Stimulated activated CD8-positive, alpha-beta memory T cell treated with anti-CD3 and anti-CD28 coated beads, Interleukin-15, amount 100 ng/mL, for 48 hours (primary cell): Measurements from ENCODE around the gene PVALB.

ENCODE experiments used
- DNase-seq, 2 donors: peaks; one replicate each; pipeline ENCODE4 v3.0.0-alpha.2; 2020; ENCODE audit warnings: low read depth in 2 of 2

Gene PVALB

GRCh38 chr22:36814801-36815200 lies 2.0 kb downstream of the PVALB start:
- no peak for DNase-seq

- no peak for DNase-seq
Observed at GRCh38 chr22:36811094-36811800, 5.6 kb downstream of the PVALB start.

GRCh38 chr22:36809351-36809750 lies 7.5 kb downstream of the PVALB start:
- no peak for DNase-seq

GRCh38 chr22:36808721-36809344 lies 8.0 kb downstream of the PVALB start:
- no peak for DNase-seq

GRCh38 chr22:36807627-36808026 lies 9.2 kb downstream of the PVALB start:
- DNase-seq: no peak

GRCh38 chr22:36806835-36807234 lies 10.0 kb downstream of the PVALB start:
- no peak for DNase-seq

- no peak for DNase-seq
Observed at GRCh38 chr22:36803358-36803757, 13.5 kb downstream of the PVALB start.

GRCh38 chr22:36798674-36799066 lies 18.2 kb downstream of the PVALB start:
- DNase-seq: no peak

- DNase-seq: no peak
Observed at GRCh38 chr22:36797911-36798673, 18.7 kb downstream of the PVALB start.

- no peak for DNase-seq
Observed at GRCh38 chr22:36797374-36797773, 19.5 kb downstream of the PVALB start.

- no peak for DNase-seq
Observed at GRCh38 chr22:36796552-36797175, 20.2 kb downstream of the PVALB start.

- DNase-seq: no peak
Observed at GRCh38 chr22:36795633-36796032, 21.2 kb downstream of the PVALB start.

- peak; percentile 23 to 38 for DNase-seq
Observed at GRCh38 chr22:36790648-36791047, 26.2 kb downstream of the PVALB start.

GRCh38 chr22:36787204-36787988 lies 29.4 kb downstream of the PVALB start:
- DNase-seq: no peak

GRCh38 chr22:36783743-36784142 lies 33.1 kb downstream of the PVALB start:
- DNase-seq: no peak

GRCh38 chr22:36781656-36782627 lies 34.9 kb downstream of the PVALB start:
- DNase-seq: peak; percentile 80 to 83

GRCh38 chr22:36778020-36778419 lies 38.8 kb downstream of the PVALB start:
- DNase-seq: no peak

- DNase-seq: no peak
Observed at GRCh38 chr22:36776722-36777121, 40.1 kb downstream of the PVALB start.

- DNase-seq: peak; percentile 93 to 95
Observed at GRCh38 chr22:36775964-36776669, 40.7 kb downstream of the PVALB start, which contains the start of gene IFT27. IFT27 (minus strand) TSS chr22:36776119; CDS start chr22:36775707, 412 bp downstream.

GRCh38 chr22:36775586-36775963 lies 41.3 kb downstream of the PVALB start:
- DNase-seq: no peak
